GM13976 (cell line): ENCODE data around the gene PLAGL1.
"Not testable (repeated sequence)": the region's sequence is repeated elsewhere in the genome, so short reads cannot be mapped to it uniquely, and the experiment has no call there.

Source experiments
- DNase-seq: peaks from one replicate; pipeline ENCODE4 v3.0.0; 2012; ENCODE audit warnings: low spot score
- in situ Hi-C: fragments of 300-500 bp; cut with MboI; formaldehyde crosslinking; loops from one replicate; pipeline ENCODE4 v1.12.0; 2022; ENCODE audit warnings: low sequenced_read_pairs, mixed read lengths, inconsistent platforms; ENCODE audit not compliant: unreplicated experiment
- TF ChIP-seq, protein P1 (sequence below): IDR thresholded peaks from 2 replicates; pipeline ENCODE4 v1.5.1; 2012; ENCODE audit warnings: borderline replicate concordance, mild to moderate bottlenecking; ENCODE audit not compliant: insufficient read depth; ENCODE audit errors: extremely low read depth, missing control alignments, control extremely low read depth

PLAGL1 gene, protein sequence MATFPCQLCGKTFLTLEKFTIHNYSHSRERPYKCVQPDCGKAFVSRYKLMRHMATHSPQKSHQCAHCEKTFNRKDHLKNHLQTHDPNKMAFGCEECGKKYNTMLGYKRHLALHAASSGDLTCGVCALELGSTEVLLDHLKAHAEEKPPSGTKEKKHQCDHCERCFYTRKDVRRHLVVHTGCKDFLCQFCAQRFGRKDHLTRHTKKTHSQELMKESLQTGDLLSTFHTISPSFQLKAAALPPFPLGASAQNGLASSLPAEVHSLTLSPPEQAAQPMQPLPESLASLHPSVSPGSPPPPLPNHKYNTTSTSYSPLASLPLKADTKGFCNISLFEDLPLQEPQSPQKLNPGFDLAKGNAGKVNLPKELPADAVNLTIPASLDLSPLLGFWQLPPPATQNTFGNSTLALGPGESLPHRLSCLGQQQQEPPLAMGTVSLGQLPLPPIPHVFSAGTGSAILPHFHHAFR

GRCh38 chr6:144008120-144008811 is at the start of gene PLAGL1:
PLAGL1 (minus strand) TSS chr6:144008259; CDS start chr6:143948136, 60,123 bp downstream.
- in situ Hi-C loops: no loop called here
- TF ChIP-seq, protein P1, sequence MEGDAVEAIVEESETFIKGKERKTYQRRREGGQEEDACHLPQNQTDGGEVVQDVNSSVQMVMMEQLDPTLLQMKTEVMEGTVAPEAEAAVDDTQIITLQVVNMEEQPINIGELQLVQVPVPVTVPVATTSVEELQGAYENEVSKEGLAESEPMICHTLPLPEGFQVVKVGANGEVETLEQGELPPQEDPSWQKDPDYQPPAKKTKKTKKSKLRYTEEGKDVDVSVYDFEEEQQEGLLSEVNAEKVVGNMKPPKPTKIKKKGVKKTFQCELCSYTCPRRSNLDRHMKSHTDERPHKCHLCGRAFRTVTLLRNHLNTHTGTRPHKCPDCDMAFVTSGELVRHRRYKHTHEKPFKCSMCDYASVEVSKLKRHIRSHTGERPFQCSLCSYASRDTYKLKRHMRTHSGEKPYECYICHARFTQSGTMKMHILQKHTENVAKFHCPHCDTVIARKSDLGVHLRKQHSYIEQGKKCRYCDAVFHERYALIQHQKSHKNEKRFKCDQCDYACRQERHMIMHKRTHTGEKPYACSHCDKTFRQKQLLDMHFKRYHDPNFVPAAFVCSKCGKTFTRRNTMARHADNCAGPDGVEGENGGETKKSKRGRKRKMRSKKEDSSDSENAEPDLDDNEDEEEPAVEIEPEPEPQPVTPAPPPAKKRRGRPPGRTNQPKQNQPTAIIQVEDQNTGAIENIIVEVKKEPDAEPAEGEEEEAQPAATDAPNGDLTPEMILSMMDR: no peak
- DNase-seq: peak; percentile 76

DNA sequence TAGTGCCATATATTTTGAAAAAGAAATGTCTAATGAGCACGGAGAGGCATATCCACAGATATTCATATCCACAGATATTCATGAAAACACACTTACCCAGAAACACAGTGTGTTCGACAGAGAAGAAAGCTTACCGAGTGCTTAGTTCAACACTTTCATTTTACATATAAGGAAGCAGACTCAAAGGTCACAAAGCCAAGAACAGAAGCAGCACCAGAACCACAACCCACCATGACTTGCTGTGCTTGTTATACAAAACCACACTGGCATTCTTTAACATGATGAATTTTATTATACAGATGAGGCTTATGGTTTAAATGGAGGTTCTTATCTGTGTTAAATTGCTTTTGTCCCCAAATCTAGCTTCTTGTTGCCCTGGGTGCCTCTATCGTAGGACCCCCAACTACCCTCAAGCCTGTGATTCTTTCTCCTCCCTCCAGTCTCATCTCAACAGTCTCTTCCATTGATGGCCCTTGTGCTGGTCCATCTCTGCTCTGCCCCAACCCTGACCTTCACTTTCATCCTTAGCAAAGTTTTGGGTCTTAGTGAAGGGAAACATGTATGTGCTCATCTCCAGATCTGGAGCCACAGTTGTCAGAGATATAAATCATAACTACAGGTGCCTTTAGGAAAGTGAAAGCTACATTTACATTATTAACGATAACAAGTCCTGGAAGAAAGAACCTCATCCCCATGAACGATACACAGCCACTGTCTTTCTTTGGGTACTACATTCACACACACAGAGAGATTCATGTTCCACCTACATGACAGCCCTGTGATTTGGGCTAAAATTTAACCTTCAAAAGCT is 47.3 kb upstream of the PLAGL1 start:
- TF ChIP-seq, protein P1: no peak
- in situ Hi-C loops: no loop called here
- DNase-seq: peak; percentile 53

DNA sequence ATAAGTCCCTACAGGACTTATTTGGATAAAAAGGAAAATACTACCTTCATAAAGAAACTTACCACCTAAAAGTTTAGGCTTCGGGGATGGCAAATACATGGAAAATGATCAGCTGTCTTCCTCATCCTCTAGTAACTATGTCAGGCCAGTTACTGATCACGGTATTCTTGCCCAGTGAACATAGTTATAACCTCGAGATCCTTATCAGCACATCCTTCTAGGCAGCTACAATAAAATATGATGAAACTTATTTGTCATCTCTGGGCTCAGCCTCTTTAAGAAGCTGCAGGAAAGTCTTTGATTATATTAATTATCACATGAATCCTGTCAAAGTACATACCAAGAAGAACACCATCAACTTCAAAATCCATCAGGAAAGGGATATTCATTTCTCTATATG is 45.5 kb upstream of the PLAGL1 start:
- in situ Hi-C loops: no loop called here
- TF ChIP-seq, protein P1: no peak
- no peak for DNase-seq

- in situ Hi-C loops: no loop called here
- TF ChIP-seq, protein P1: no peak
- no peak for DNase-seq
Observed at GRCh38 chr6:144052488-144052887, 44.4 kb upstream of the PLAGL1 start.

DNA sequence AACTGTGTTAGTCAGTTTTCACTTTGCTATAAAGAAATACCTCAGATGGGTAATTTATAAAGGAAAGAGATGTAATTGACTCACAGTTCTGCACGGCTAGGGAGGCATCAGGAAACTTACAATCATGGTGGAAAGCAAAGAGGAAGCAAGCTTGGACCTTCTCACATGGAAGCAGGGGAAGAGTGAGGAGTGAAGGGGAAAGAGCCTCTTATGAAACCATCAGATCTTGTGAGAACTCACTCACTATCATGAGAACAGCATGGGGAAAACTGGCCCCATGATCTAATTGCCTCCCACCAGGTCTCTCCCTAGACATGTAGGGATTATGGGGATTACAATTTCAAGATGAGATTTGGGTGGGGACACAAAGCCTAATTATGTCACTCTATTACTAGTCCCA is 41.3 kb upstream of the PLAGL1 start:
- TF ChIP-seq, protein P1: no peak
- DNase-seq: no peak
- in situ Hi-C loops: no loop called here

DNA sequence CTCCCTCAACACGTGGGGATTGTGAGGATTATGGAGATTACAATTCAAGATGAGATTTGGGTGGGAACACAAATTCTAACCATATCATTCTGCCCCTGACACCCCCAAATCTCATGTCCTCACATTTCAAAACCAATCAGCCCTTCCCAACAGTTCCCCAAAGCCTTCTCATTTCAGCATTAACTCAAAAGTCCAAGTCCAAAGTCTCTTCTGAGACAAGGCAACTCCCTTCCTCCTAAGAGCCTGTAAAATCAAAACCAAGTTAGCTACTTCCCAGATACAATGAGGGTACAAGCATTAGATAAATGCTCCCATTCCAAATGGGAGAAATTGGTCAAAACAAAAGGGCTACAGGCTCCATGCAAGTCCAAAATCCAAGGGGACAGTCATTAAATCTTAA is 39.6 kb upstream of the PLAGL1 start:
- TF ChIP-seq, protein P1: no peak
- in situ Hi-C loops: no loop called here
- DNase-seq: no peak

- in situ Hi-C loops, DNase-seq: not testable (repeated sequence)
Observed at GRCh38 chr6:144046672-144047071, 38.6 kb upstream of the PLAGL1 start.

DNA sequence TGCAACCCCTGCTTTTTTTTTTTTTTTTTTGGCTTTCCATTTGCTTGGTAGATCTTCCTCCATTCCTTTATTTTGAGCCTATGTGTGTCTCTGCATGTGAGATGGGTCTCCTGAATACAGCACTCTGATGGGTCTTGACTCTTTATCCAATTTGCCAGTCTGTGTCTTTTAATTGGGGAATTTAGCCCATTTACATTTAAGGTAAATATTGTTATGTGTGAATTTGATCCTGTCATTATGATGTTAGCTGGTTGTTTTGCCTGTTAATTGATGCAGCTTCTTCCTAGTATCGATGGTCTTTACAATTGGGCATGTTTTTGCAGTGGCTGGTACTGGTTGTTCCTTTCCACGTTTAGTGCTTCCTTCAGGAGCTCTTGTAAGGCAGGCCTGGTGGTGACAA is 36.9 kb upstream of the PLAGL1 start:
- DNase-seq, in situ Hi-C loops: not testable (repeated sequence)
